Astrocyte (in vitro differentiated cells and primary cell): ENCODE results near the gene IGSF3.

Experiments used
- EZH2 ChIP-seq: IDR thresholded peaks from 2 replicates; pipeline ENCODE4 v1.6.1; 2012; ENCODE audit warnings: mild to moderate bottlenecking, low read length, inconsistent platforms; ENCODE audit not compliant: insufficient read depth
- TF ChIP-seq, protein P1 (sequence below): IDR thresholded peaks from 2 replicates; pipeline ENCODE4 v1.5.1; 2011; ENCODE audit warnings: low read depth, mild to moderate bottlenecking, inconsistent platforms, low read length, moderate library complexity; ENCODE audit not compliant: insufficient read depth

DNA sequence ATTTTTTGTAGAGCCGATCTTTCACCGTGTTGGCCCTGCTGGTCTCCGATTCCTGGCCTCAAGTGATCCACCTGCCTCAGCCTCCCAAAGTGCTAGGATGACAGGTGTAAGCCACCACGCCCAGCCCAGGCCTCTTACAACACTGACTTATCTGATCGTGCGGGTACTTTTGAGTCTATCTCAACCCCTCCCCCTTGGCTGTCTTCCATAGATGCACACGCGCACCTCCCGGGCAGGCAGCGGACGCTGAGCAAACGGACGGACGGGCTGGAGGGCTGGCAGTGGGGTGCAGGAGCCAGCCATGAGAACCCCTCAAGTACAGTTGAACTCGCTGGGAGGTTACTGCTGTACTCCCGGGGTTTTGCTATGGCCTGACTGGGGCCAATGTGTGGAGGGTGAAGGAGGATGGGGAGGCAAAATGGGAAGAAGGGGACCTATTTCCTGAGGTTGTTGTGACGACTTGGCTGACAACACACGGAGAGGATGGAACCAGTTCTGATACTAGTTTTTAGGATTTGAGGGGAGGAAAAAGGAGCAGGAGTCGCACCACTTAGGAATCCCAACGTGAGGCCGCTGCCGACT lies 97.7 kb downstream of the IGSF3 start:
- TF ChIP-seq, protein P1, sequence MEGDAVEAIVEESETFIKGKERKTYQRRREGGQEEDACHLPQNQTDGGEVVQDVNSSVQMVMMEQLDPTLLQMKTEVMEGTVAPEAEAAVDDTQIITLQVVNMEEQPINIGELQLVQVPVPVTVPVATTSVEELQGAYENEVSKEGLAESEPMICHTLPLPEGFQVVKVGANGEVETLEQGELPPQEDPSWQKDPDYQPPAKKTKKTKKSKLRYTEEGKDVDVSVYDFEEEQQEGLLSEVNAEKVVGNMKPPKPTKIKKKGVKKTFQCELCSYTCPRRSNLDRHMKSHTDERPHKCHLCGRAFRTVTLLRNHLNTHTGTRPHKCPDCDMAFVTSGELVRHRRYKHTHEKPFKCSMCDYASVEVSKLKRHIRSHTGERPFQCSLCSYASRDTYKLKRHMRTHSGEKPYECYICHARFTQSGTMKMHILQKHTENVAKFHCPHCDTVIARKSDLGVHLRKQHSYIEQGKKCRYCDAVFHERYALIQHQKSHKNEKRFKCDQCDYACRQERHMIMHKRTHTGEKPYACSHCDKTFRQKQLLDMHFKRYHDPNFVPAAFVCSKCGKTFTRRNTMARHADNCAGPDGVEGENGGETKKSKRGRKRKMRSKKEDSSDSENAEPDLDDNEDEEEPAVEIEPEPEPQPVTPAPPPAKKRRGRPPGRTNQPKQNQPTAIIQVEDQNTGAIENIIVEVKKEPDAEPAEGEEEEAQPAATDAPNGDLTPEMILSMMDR: no peak
- no peak for TF ChIP-seq EZH2
